ENCODE measurements around the gene IL20RB.

The IL20RB gene

GRCh38 chr3:136957751-136958288, at the start of gene IL20RB:
Gene IL20RB, plus strand, starts transcription at chr3:136957983. Its CDS starts 131 bp downstream, at chr3:136958114.
- FAIRE-seq = no peak

GRCh38 chr3:136908297-136908696, 49.5 kb upstream of the IL20RB start:
- FAIRE-seq = no peak

DNA sequence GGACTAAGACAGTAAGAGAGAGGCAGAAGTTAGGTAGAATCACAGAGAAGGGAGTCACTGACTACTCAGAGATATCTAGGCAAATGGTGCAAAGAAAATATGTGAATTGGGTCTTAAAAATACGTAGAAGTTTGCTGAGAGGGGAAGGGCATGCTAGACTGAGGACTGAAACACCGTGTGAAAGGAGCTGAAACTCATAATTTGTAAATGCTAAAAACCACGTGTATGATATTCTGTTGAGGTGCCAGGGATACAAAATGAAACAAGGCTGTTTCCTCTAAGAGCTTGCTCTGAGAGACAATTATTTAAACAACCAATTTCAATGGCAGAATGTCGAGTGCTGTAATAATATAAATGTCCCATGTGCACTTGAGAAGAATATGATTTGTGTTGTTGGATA, 48.6 kb upstream of the IL20RB start:
- FAIRE-seq = no peak

GRCh38 chr3:136910697-136911096, 47.1 kb upstream of the IL20RB start:
- no peak for FAIRE-seq

- no peak for FAIRE-seq
These were observed 44.6 kb upstream of the IL20RB start for GRCh38 chr3:136913168-136913567.

DNA sequence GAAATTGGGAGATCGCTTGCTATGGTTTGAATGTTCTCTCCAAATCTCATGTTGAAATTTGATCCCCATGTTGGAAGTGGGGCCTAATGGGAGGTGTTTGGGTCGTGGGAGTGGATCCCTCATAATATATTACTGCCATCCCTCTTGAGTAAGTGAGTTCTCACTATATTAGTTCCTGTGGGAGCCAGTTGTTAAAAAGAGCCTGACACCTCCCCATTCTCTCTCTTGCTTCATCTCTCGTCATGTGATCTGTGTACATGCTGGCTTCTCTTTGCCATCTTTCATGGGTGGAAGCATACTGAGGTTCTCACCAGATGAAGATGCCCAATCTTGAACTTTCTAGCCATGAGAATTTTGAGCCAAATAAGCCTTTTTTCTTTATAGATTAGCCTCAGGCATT, 43.0 kb upstream of the IL20RB start:
- no peak for FAIRE-seq

DNA sequence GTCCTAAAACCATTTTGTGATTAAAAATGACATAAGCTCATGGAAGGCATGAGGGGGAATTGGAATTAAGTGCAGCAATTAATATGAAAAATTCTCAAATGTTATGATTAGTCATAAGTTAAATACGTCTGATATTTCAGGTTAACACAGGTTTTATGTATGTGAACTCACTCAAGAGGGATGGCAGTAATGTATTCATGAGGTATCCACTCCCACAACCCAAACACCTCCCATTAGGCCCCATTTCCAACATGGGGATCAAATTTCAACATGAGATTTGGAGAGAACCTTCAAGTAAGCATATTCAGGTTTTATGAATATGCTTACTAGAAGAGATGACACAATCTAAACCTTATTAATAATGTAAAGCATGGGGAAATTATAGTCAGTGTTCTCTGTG, 41.6 kb upstream of the IL20RB start:
- FAIRE-seq = no peak

DNA sequence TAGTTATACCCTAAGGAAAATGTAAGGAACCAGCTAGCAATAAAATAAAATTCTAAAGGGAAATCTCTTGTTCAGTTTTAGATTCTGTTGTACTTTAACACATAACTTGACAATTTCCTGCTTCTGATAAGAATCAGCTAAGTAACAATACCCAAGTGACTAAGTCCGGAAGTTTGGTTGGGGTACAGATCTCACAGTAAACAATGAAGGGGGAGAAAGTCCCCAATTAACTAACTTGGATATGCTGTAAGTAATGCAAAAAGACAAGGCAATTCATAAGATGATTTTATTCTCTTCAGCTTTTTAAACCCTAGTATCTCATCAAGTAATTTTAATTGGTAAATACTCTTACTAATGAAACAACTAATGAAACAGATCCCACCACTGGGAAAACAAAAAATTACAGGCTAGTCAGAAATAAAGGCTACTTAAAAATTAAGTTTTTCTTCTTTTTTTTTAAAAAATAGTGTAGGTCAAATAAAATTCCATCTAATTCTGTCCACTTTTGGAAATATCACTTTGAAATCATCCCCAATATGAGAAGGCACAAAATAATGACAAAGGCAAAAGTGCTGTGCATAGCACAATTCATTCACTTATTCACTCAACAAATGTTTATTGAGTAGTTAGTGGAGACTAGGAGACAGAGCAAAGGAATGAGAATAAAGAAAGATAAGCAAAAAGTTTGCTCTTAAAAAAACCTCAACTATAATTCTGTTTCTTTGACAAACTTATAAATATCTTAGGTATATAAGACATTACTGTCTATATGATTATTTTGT, 37.8 kb upstream of the IL20RB start:
- FAIRE-seq = no peak

DNA sequence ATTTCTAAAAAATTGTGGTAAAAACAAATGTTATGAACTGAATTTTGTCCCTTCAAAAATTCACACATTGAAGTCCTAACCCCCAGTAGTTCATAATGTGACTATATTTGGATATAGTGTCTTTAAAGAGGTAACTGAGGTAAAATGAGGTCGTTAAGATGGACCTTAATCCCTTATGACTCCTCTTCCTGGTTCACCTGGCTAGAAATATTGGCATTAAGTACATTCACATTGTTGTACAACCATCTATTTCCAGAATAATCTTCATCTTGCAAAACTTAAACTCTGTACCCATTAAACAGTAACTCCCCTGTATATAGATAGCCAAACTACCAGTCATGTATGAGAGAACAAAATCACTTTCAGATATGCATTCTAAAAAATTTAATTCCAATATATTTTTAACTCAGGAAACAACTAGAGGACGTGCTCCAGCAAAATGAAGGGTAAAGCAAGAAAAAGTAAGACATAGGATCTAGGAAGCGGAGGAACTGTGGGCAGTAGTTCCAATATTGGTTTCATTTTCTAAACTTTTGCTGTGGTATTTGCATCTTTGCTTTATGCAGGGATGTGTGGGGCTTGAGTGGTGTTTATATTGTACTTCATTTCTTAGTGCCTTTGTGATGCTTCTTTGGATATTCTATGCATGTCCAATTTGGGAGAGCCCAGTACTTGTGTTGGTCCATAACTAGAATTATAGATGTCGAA, 36.7 kb upstream of the IL20RB start:
- no peak for FAIRE-seq

GRCh38 chr3:136925425-136926190, 32.2 kb upstream of the IL20RB start:
- FAIRE-seq = peak; percentile 53

DNA sequence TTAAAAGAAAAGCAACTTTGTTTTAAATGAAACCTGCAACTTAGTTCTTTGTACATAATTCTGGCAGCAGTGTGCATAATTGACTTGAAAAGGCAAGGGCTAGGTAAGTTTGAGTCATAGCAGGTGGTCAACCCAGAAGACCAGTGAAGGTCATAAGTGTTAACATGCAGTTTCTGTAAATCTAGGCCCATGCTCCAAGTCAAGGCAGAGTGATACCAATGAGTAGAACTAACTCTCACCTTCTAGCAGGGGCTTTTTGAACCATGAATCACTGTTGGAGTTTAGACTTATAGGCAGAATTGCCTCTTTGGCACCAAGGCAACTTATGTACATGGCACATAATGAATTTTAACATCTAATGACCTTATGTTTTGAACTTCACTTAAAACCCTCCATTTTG, 29.5 kb upstream of the IL20RB start:
- FAIRE-seq = no peak

GRCh38 chr3:136929977-136930670, 27.7 kb upstream of the IL20RB start:
- FAIRE-seq = peak; percentile 85

- FAIRE-seq = no peak
These were observed 26.2 kb upstream of the IL20RB start for GRCh38 chr3:136931606-136932005.

- no peak for FAIRE-seq
These were observed 25.3 kb upstream of the IL20RB start for GRCh38 chr3:136932523-136932922.

- FAIRE-seq = no peak
These were observed 24.6 kb upstream of the IL20RB start for GRCh38 chr3:136932978-136933772.

DNA sequence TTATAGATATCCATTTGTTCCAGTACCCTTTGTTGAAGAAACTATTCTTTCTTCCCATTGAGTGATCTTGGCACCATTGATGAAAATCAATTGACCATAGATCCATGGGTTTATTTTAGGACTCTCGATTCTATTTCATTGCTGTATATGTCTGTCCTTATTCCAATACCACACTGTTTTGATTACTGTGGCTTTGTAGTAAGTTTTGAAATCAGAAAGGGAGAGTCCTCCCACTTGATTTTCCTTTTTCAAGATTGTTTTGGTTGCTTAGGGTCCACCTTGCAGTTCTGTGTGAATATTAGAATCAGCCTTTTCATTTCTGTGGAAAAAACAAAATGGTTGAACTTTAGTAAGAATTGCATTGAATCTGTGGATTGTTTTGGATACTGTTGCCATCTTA, 20.6 kb upstream of the IL20RB start:
- FAIRE-seq = no peak

- FAIRE-seq = no peak
These were observed 19.9 kb upstream of the IL20RB start for GRCh38 chr3:136937851-136938250.

- no peak for FAIRE-seq
These were observed 19.4 kb upstream of the IL20RB start for GRCh38 chr3:136938334-136938733.

DNA sequence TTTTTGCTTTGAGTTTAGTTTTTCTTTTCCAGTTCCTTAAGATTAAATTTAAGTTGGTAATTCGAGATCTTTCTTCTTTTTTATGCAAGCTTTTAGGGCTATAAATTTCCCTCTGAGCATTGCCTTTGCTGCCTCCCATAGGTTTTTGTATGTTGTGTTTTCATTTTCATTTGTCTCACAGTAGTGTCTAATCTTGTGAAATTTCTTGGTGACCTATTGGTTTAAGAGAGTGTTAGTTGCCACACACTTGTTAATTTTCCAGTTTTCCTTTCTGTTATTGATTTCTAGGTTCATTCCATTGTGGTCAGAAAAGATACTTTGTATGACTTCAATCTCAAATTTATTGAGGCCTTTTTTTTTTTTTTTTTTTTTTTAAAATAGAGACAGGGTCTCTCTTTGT, 18.3 kb upstream of the IL20RB start:
- no peak for FAIRE-seq

DNA sequence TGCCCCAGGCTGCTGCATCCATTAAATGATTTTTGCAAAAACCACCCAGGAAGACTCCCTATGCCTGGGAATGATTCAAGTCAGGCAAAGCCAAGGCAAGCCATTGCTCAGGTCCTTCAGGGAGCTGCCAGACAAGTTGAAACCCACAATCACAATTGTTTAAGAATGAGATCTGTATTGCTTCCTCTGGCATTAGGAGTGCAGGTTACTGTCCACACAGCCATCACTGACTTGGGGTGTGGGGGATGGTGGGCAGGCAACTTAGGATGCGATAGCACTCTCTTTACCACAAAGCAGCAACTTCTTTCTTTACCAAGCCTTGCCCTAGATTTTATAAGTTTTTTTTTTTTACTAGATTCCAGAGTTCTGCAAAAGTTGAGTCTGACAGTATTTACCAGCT, 15.0 kb upstream of the IL20RB start:
- FAIRE-seq = no peak

DNA sequence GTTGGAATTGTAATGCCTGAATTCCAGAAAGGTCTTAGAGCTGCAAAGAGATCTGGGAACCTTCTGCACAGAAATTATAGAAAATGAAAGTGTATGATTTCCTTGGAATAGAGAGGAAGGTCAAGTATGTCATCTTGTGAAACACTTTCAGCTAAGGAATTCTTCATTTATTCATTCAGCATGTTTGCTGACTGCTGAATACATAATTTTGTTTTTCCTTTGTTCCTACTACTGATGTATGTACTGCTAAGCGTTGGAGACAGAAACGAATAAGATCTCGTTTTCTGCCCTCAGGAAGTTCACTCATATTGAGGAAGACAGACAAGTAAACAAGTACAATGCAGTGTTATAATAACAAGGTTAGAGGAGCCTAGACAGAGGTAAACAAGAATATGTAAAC, 14.3 kb upstream of the IL20RB start:
- no peak for FAIRE-seq

DNA sequence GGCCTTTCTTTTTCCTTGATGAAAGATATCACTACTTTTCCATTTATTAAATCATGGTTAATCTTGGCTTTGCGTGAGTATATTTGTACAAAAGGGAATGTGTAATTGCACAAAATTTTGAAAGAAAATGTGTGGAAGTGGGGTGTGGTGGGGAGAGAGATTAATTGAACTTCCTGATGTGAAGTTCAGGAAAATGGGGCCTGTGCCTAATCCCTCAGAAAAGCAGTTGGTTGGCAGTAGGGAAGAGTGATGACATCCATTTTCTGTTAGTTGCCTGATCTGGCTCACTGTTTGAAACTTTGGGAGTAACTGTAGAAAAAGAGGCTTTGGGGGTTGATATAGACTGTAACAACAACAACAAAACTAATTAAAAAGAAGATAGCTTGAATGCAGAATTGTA, 10.8 kb upstream of the IL20RB start:
- FAIRE-seq = no peak

Data from endometrium (tissue), 2 donors.